Lung (tissue), 12 donors: ENCODE results near the gene BCAN. TPM values are rescaled to one million over a fixed set of nuclear protein-coding genes. Genes with fewer than 3 reads are reported as not detected.
A peak's percentile ranks its signal among the peaks of the same experiment; 100 is the strongest.

Experiments
- ATAC-seq: fragments of 200-7000 bp; cut with Tn5 transposase; one replicate; pipeline ENCODE4 v1.9.1; 2020; ENCODE audit warnings: moderate number of reproducible peaks; ENCODE audit not compliant: insufficient read depth, low FRiP score
- DNase-seq, 3 donors: peaks; one replicate each; pipeline ENCODE4 v3.0.0-alpha.2; 2013 to 2017
- H3K27ac ChIP-seq, 2 donors: one replicate each; pipeline ENCODE4 v1.5.1; 2013; ENCODE audit warnings: mild to moderate bottlenecking in 2 of 2, moderate library complexity in 2 of 2, control low read depth in 1 of 2, inconsistent platforms in 1 of 2, low read depth in 1 of 2, low read length in 1 of 2
- H3K27me3 ChIP-seq, 3 donors: one replicate each; pipeline ENCODE4 v1.5.1; 2013; ENCODE audit warnings: low read length in 2 of 3; ENCODE audit not compliant: control insufficient read depth in 3 of 3, insufficient read depth in 3 of 3
- H3K36me3 ChIP-seq, 4 donors: one replicate each; pipeline ENCODE4 v1.5.1; 2013; ENCODE audit warnings: low read length in 4 of 4, mild to moderate bottlenecking in 1 of 4, moderate library complexity in 1 of 4; ENCODE audit not compliant: control insufficient read depth in 4 of 4, insufficient read depth in 4 of 4
- H3K4me1 ChIP-seq, 5 donors: one replicate each; pipeline ENCODE4 v1.5.1; 2013; ENCODE audit warnings: low read length in 5 of 5, mild to moderate bottlenecking in 2 of 5, moderate library complexity in 1 of 5; ENCODE audit not compliant: control insufficient read depth in 5 of 5, insufficient read depth in 5 of 5
- H3K4me3 ChIP-seq: one replicate; pipeline ENCODE4 v1.5.1; 2013; ENCODE audit warnings: mild to moderate bottlenecking, control low read depth, moderate library complexity
- H3K9ac ChIP-seq, 2 donors: one replicate each; pipeline ENCODE4 v1.5.1; 2013; ENCODE audit warnings: low read length in 2 of 2, control low read depth in 1 of 2; ENCODE audit not compliant: insufficient read depth in 1 of 2
- H3K9me3 ChIP-seq, 4 donors: one replicate each; pipeline ENCODE4 v1.5.1; 2013; ENCODE audit warnings: low read length in 3 of 4, mild to moderate bottlenecking in 1 of 4, moderate library complexity in 1 of 4; ENCODE audit not compliant: control insufficient read depth in 4 of 4, insufficient read depth in 3 of 4
- CTCF ChIP-seq: IDR thresholded peaks from 2 replicates; pipeline ENCODE4 v1.5.1; 2012; ENCODE audit warnings: mild to moderate bottlenecking; ENCODE audit errors: control extremely low read depth, extremely low read depth
- WGBS, 2 donors: extraction: QIAGEN DNeasy Blood & Tissue Kit; methylation state at CpG; one replicate each; pipeline ENCODE4 v1.1.7; 2013; 5-methylcytosine and 5-hydroxymethylcytosine counted together
- polyA plus RNA-seq, 2 donors: library from polyadenylated mRNA; stranded (reverse); fragments of 200-250 nt; gene quantifications; one replicate each; pipeline ENCODE4 v1.2.1, GENCODE V29; 2013
- total RNA-seq, 2 donors: library from RNA; depleted of rRNA in 1 of 2; stranded (reverse); fragments of >200 nt in 1 of 2; gene quantifications; one replicate each; pipeline ENCODE4 v1.2.1, GENCODE V29; 2014 to 2021
- donor health status: control.
- donor health status: control.
- donor health status: Bipolar disorder and iron deficiency.
- donor health status: healthy.
- donor health status: DM: yes; HTN: yes; CAD: no.

BCAN gene
- total and polyA plus RNA-seq, 4 donors, result 0.05 to 1.1 (median 0.12) TPM

GRCh38 chr1:156664046-156664766 lies 22.3 kb downstream of the BCAN start:
- ATAC-seq (no peak), DNase-seq (peak; percentile 64 to 74 (median 69))
- Histone ChIP-seq H3K9ac (peak overlapping the region in 1 of 2 donors; percentile 47), H3K4me1 (peaks cover 31 to 67% (median 39%) of the 10 kb centered on the region in 5 donors), H3K27ac (peak overlapping the region; percentile 74 to 89), H3K27me3 (no peaks in the 10 kb centered on the region), H3K4me3 (no peak overlapping the region), H3K36me3 (no peaks in the 10 kb centered on the region), H3K9me3 (no peaks in the 10 kb centered on the region)
- no peak for TF ChIP-seq CTCF
- 44 to 64% methylated on average over 5 of the region's 5 CpGs for WGBS, 2 donors

GRCh38 chr1:156664767-156665411 lies 23.0 kb downstream of the BCAN start:
- TF ChIP-seq CTCF, result no peak
- Histone ChIP-seq H3K27me3 (no peaks in the 10 kb centered on the region), H3K27ac (peak overlapping the region; percentile 74 to 89), H3K9ac (no peak overlapping the region), H3K9me3 (peaks cover 0 to 2% (median 0%) of the 10 kb centered on the region in 4 donors), H3K4me3 (no peak overlapping the region), H3K36me3 (no peaks in the 10 kb centered on the region), H3K4me1 (peaks cover 31 to 68% (median 36%) of the 10 kb centered on the region in 5 donors)
- peak; percentile 73 to 82 (median 79) for DNase-seq
- ATAC-seq, result no peak
- WGBS, 2 donors, result 19 to 23% methylated on average over 16 of the region's 16 CpGs

GRCh38 chr1:156665539-156665938 lies 23.6 kb downstream of the BCAN start:
- H3K4me3 ChIP-seq, result no peak overlapping the region
- H3K9ac ChIP-seq, result no peak overlapping the region
- DNase-seq, result no peak
- H3K4me1 ChIP-seq, result peaks cover 27 to 65% (median 36%) of the 10 kb centered on the region in 5 donors
- TF ChIP-seq CTCF, result no peak
- no peak for ATAC-seq
- H3K27ac ChIP-seq, result peak overlapping the region; percentile 48 to 89
- H3K27me3 ChIP-seq, result no peaks in the 10 kb centered on the region
- no peaks in the 10 kb centered on the region for H3K36me3 ChIP-seq
- H3K9me3 ChIP-seq, result peaks cover 0 to 2% (median 0%) of the 10 kb centered on the region in 4 donors
- WGBS, 2 donors, result 59 to 81% methylated on average over 3 of the region's 3 CpGs
